ENCODE data around the gene TNS4.

GRCh38 chr17:40436636-40437035, 64.8 kb downstream of the TNS4 start:
- no peak for TF ChIP-seq CTCF (IDR thresholded peaks at IDR 0.05)
- TF ChIP-seq POLR2A (IDR thresholded peaks at IDR 0.05): no peak
- TF ChIP-seq EP300 (IDR thresholded peaks at IDR 0.05): no peak

Measured in suprapubic skin (tissue), 3 donors.